Measurements from ENCODE around the gene MEF2B. TPM values are rescaled to one million over a fixed set of nuclear protein-coding genes. Genes with fewer than 3 reads are reported as not detected.

Gene MEF2B
- total RNA-seq: not detected
- long read RNA-seq, partial matches to known transcripts: 1 of 2 reads
- long read RNA-seq, other reads (novel, unspliced or antisense): 1 of 2 reads

GRCh38 chr19:19170053-19170872, at the start of gene MEF2B:
MEF2B (minus strand) TSS chr19:19170263; CDS start chr19:19150735, 19,528 bp downstream.
- intact Hi-C loops (cut with micrococcal nuclease): no loop called here
- DNase-seq (peak; percentile 84), ATAC-seq (peak; percentile 91)

GRCh38 chr19:19218911-19219310, 48.8 kb upstream of the MEF2B start:
- intact Hi-C loops (cut with micrococcal nuclease): no loop called here
- ATAC-seq (no peak), DNase-seq (no peak)

- intact Hi-C loops (cut with micrococcal nuclease): no loop called here
These were observed 47.0 kb upstream of the MEF2B start for GRCh38 chr19:19217099-19217498.

GRCh38 chr19:19215792-19216191, 45.7 kb upstream of the MEF2B start:
- no peak for DNase-seq
- ATAC-seq: no peak
- intact Hi-C loops (cut with micrococcal nuclease): no loop called here

More at GRCh38 chr19:19217099-19217498, 47.0 kb upstream of the MEF2B start:
- no peak for ATAC-seq
- DNase-seq: no peak

- intact Hi-C loops (cut with micrococcal nuclease): no loop called here
- peak; percentile 58 for DNase-seq
- peak; percentile 71 for ATAC-seq
These were observed 44.8 kb upstream of the MEF2B start for GRCh38 chr19:19214892-19215291.

- no peak for ATAC-seq
- DNase-seq: no peak
- intact Hi-C loops (cut with micrococcal nuclease): no loop called here
These were observed 44.1 kb upstream of the MEF2B start for GRCh38 chr19:19214159-19214490.

GRCh38 chr19:19213426-19214158, 43.5 kb upstream of the MEF2B start:
- DNase-seq (no peak), ATAC-seq (no peak)
- intact Hi-C loops (cut with micrococcal nuclease): no loop called here

GRCh38 chr19:19212916-19213315, 42.9 kb upstream of the MEF2B start:
- intact Hi-C loops (cut with micrococcal nuclease): no loop called here
- no peak for DNase-seq
- ATAC-seq: no peak

GRCh38 chr19:19211499-19212420, 41.7 kb upstream of the MEF2B start, which contains the start of gene NCAN:
NCAN (plus strand) TSS chr19:19211958; CDS start chr19:19216954, 4,996 bp downstream.
- intact Hi-C loops (cut with micrococcal nuclease): no loop called here
- ATAC-seq (no peak), DNase-seq (no peak)

GRCh38 chr19:19209372-19209771, 39.3 kb upstream of the MEF2B start:
- ATAC-seq (no peak), DNase-seq (no peak)
- intact Hi-C loops (cut with micrococcal nuclease): no loop called here

GRCh38 chr19:19207637-19208572, 37.8 kb upstream of the MEF2B start:
- DNase-seq (no peak), ATAC-seq (no peak)
- intact Hi-C loops (cut with micrococcal nuclease): no loop called here

- intact Hi-C loops (cut with micrococcal nuclease): no loop called here
- DNase-seq: no peak
These were observed 36.9 kb upstream of the MEF2B start for GRCh38 chr19:19206938-19207337.

GRCh38 chr19:19205416-19206410, 35.6 kb upstream of the MEF2B start:
- DNase-seq (no peak), ATAC-seq (no peak)
- intact Hi-C loops (cut with micrococcal nuclease): no loop called here

More at GRCh38 chr19:19206938-19207337, 36.9 kb upstream of the MEF2B start:
- no peak for ATAC-seq

GRCh38 chr19:19204181-19204580, 34.1 kb upstream of the MEF2B start:
- intact Hi-C loops (cut with micrococcal nuclease): no loop called here
- DNase-seq (no peak), ATAC-seq (no peak)

GRCh38 chr19:19203012-19203856, 33.2 kb upstream of the MEF2B start, which contains the start of gene NR2C2AP:
NR2C2AP (minus strand) TSS chr19:19203414; CDS start chr19:19203060, 354 bp downstream.
- DNase-seq (peak; percentile 95), ATAC-seq (peak; percentile 95)
- intact Hi-C loops (cut with micrococcal nuclease): no loop called here

GRCh38 chr19:19202707-19203011, 32.6 kb upstream of the MEF2B start:
- intact Hi-C loops (cut with micrococcal nuclease): no loop called here
- DNase-seq (no peak), ATAC-seq (no peak)
